ENCODE data around the gene RGR.
A peak's percentile ranks its signal among the peaks of the same experiment; 100 is the strongest.

RGR gene

GRCh38 chr10:84244651-84245270 is at the start of gene RGR:
Gene RGR, plus strand, starts transcription at chr10:84245053. Its CDS starts 38 bp downstream, at chr10:84245091.
- no peak for DNase-seq (ENCODE audit: low read depth)

GRCh38 chr10:84196083-84196482 is 48.8 kb upstream of the RGR start:
- no peak for DNase-seq (ENCODE audit: low read depth)

- no peak for DNase-seq (ENCODE audit: low read depth)
These were observed 47.9 kb upstream of the RGR start for GRCh38 chr10:84196941-84197340.

GRCh38 chr10:84197643-84198042 is 47.2 kb upstream of the RGR start:
- DNase-seq (ENCODE audit: low read depth), result no peak

- DNase-seq (ENCODE audit: low read depth), result no peak
These were observed 46.5 kb upstream of the RGR start for GRCh38 chr10:84198206-84198915.

- DNase-seq (ENCODE audit: low read depth), result no peak
These were observed 44.2 kb upstream of the RGR start for GRCh38 chr10:84200537-84201243.

- DNase-seq (ENCODE audit: low read depth), result no peak
These were observed 43.6 kb upstream of the RGR start for GRCh38 chr10:84201244-84201606.

- no peak for DNase-seq (ENCODE audit: low read depth)
These were observed 43.2 kb upstream of the RGR start for GRCh38 chr10:84201682-84202081.

- DNase-seq (ENCODE audit: low read depth), result no peak
These were observed 42.5 kb upstream of the RGR start for GRCh38 chr10:84202349-84202748.

GRCh38 chr10:84204122-84204521 is 40.7 kb upstream of the RGR start:
- no peak for DNase-seq (ENCODE audit: low read depth)

- no peak for DNase-seq (ENCODE audit: low read depth)
These were observed 40.2 kb upstream of the RGR start for GRCh38 chr10:84204610-84205009.

- peak; percentile 33 for DNase-seq (ENCODE audit: low read depth)
These were observed 39.6 kb upstream of the RGR start for GRCh38 chr10:84205049-84205852.

GRCh38 chr10:84205853-84206525 is 38.9 kb upstream of the RGR start:
- no peak for DNase-seq (ENCODE audit: low read depth)

GRCh38 chr10:84208023-84208422 is 36.8 kb upstream of the RGR start:
- DNase-seq (ENCODE audit: low read depth), result no peak

GRCh38 chr10:84211566-84211965 is 33.3 kb upstream of the RGR start:
- DNase-seq (ENCODE audit: low read depth), result no peak

GRCh38 chr10:84212014-84212413 is 32.8 kb upstream of the RGR start:
- no peak for DNase-seq (ENCODE audit: low read depth)

GRCh38 chr10:84213076-84213475 is 31.8 kb upstream of the RGR start:
- no peak for DNase-seq (ENCODE audit: low read depth)

- no peak for DNase-seq (ENCODE audit: low read depth)
These were observed 30.7 kb upstream of the RGR start for GRCh38 chr10:84214046-84214572.

GRCh38 chr10:84214612-84215235 is 30.1 kb upstream of the RGR start:
- DNase-seq (ENCODE audit: low read depth), result no peak

GRCh38 chr10:84216834-84217233 is 28.0 kb upstream of the RGR start:
- DNase-seq (ENCODE audit: low read depth), result no peak

GRCh38 chr10:84217746-84218145 is 27.1 kb upstream of the RGR start:
- no peak for DNase-seq (ENCODE audit: low read depth)
